Mucosa of stomach (tissue), 1 donor: ENCODE data around the gene KBTBD13.
"Not testable (repeated sequence)": the region's sequence is repeated elsewhere in the genome, so short reads cannot be mapped to it uniquely, and the experiment has no call there.

Source experiments
- H3K27me3 ChIP-seq: one replicate; pipeline ENCODE4 v1.7.0; 2013; ENCODE audit warnings: mild to moderate bottlenecking, low read length; ENCODE audit not compliant: control insufficient read depth, insufficient read depth
- H3K36me3 ChIP-seq: one replicate; pipeline ENCODE4 v1.7.0; 2013; ENCODE audit warnings: low read length; ENCODE audit not compliant: control insufficient read depth, insufficient read depth
- H3K4me1 ChIP-seq: one replicate; pipeline ENCODE4 v1.7.0; 2013; ENCODE audit warnings: mild to moderate bottlenecking, low read length; ENCODE audit not compliant: control insufficient read depth, insufficient read depth
- H3K4me3 ChIP-seq: one replicate; pipeline ENCODE4 v1.7.0; 2013; ENCODE audit warnings: low read length
- H3K9ac ChIP-seq: one replicate; pipeline ENCODE4 v1.7.0; 2013; ENCODE audit warnings: mild to moderate bottlenecking, low read length, moderate library complexity
- H3K9me3 ChIP-seq: one replicate; pipeline ENCODE4 v1.7.0; 2013; ENCODE audit warnings: mild to moderate bottlenecking, low read length, moderate library complexity; ENCODE audit not compliant: control insufficient read depth
- donor health status: Pancreatic carcinoma.

The KBTBD13 gene

DNA sequence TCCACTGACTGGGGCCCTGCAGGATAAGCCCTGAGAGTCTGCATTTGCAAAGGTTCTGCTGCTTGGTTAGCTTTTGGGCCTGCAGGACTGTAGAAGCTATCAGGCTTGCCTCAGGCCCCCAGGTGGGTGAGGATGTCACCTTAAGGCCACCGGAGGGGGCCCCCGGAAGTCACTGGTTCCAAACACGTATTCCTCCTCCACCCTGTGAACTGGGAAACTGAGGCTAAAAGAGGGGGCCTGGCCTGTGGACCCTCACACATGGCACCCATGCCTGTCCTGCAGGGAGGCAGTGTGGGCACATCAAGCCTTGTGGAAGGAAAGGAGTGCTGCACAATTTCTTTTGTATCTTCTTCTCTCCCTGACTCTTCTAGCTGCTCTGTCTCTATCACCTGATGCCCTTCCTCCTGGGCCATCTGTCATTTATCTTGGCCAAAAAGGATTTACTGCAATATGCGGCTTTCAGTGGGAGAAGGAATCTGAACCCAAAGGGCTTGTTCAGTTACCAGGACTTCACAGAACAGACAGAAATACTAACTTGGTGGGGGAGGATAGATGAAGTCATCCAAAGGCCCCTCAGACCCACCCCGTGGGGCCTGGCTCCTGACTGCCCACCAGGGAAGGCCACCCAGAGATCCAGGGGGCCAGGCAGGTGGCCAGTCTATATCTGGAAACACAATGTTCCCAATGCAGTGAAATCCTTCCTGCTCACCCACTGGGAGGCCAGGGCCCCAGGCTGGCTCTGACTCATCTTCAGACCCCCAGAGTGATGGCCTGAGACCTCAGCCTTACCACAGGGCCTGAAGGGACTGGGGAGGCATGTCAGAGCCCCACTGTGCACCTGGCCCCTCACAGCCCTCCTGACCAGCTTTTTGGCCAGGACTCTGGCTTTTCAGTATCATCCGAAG is 20.2 kb downstream of the KBTBD13 start:
- H3K9me3 ChIP-seq = no peaks in the 10 kb centered on the region
- H3K4me3 ChIP-seq = no peak overlapping the region
- H3K27me3 ChIP-seq = no peaks in the 10 kb centered on the region
- no peaks in the 10 kb centered on the region for H3K36me3 ChIP-seq
- H3K9ac ChIP-seq = no peak overlapping the region
- no peaks in the 10 kb centered on the region for H3K4me1 ChIP-seq

DNA sequence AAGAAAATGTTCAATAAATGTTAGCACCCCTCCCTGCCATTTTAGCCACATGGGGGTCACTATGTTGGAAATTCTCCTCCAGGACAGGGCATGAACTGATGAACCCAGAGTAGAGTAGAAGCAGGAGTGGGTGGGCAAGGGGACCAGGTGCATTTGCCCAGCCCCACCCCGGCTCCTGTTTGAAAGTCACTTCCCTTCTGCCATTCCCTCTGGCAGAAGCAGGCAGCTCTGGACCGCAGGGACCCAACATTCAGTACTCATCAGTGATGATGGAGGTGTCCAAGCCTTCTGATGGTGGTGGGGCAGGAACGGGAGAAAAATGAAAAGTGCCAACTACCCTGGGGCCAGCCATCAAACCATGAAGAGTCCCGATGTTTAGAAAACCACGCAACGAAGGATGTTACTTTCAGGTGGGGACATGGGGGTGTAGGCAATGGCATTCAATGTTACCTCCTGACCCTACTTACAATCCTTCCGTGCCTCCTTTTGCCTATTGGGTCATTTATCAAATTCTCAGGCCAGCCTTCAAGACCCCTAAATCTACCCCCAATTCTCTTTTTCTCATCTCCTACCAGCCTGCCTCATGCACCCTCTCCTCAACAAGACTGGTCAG is 21.2 kb downstream of the KBTBD13 start:
- no peaks in the 10 kb centered on the region for H3K36me3 ChIP-seq

DNA sequence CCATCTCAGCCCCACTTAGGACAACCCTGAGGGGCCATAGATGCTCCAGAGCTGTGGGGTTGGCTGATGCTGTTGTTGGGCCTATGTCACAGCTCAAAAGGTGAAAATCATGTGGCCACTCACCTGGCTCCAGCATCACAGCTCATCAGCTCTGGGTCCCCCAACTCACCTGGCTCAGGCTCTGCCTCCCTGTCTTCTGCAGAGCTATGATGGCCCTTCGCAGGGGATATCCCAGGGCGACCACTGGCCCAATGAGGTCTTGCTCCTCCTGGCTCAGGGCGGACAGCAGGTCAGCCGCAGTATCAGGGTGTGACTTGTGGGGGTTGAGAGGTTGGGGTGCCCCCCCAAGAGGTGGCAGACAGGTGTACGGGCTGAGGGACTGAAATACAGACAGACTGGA is 22.8 kb downstream of the KBTBD13 start:
- Histone ChIP-seq H3K9me3 (no peaks in the 10 kb centered on the region), H3K27me3 (no peaks in the 10 kb centered on the region), H3K4me1 (no peaks in the 10 kb centered on the region), H3K36me3 (no peaks in the 10 kb centered on the region), H3K9ac (no peak overlapping the region), H3K4me3 (no peak overlapping the region)

More for the DNA sequence above, 21.2 kb downstream of the KBTBD13 start:
- H3K9me3 ChIP-seq = no peaks in the 10 kb centered on the region
- no peaks in the 10 kb centered on the region for H3K4me1 ChIP-seq
- no peak overlapping the region for H3K9ac ChIP-seq
- H3K27me3 ChIP-seq = no peaks in the 10 kb centered on the region
- H3K4me3 ChIP-seq = no peak overlapping the region

DNA sequence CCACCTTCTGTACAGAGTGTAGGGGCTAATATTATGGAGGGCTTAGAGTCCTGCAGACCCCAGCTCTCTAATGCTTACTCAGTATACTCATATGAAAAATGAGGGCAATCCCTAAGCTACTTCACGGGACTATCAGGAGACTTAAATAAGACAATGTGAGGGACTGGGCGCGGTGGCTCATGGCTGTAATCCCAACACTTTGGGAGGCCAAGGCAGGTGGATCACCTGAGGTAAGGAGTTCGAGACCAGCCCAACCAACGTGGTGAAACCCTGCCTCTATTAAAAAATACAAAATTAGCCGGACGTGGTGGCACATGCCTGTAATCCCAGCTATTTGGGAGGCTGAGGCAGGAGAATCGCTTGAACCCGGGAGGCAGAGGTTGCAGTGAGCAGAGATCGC is 23.3 kb downstream of the KBTBD13 start:
- not testable (repeated sequence) for H3K4me3 ChIP-seq, H3K4me1 ChIP-seq, H3K9me3 ChIP-seq, H3K36me3 ChIP-seq, H3K9ac ChIP-seq, H3K27me3 ChIP-seq

DNA sequence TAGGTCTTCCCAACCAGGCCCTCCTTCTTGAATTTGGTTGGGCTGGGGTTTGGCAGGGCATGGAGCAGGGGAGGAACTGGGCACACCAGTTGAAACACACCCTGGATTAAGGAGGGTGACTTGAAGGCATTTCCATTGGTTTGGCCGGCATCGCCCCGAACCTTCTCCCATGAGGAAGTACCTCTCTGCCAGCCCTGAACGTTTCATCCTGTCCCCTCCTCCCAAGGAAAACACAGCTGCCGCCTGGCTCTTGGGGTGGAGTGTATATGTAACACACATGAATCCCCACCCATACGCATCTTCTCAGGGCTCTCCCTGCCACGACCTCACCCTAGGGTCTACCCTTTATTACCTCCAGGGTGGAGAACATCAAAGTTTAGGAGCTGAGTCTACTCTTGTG is 23.9 kb downstream of the KBTBD13 start:
- H3K9me3 ChIP-seq = no peaks in the 10 kb centered on the region
- no peaks in the 10 kb centered on the region for H3K4me1 ChIP-seq
- no peak overlapping the region for H3K4me3 ChIP-seq
- no peak overlapping the region for H3K9ac ChIP-seq
- no peaks in the 10 kb centered on the region for H3K27me3 ChIP-seq
- H3K36me3 ChIP-seq = no peaks in the 10 kb centered on the region

DNA sequence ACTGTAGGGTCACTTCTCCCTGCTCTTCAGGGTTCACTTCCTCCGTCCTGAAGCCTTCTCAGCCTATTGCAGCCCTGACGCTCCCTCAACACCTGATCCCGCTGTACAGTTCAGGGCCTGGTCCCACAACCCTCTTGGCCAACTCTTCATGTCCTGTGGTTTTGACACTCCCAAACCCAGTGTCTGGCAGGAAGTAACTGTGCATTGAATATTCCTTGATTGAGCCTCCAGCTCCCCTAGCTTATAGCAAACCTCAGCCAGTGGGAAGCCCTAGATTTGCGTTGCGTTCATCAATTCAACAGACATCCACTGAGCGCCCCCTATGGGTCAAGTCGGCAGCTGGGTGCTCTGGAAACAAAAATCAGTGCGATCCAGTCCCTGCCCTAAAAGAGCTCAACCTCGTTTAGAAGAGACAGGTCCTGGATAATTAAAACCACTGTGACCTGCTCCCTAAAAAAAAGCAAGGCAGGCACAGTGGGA is 24.9 kb downstream of the KBTBD13 start:
- Histone ChIP-seq H3K9ac (no peak overlapping the region), H3K36me3 (no peaks in the 10 kb centered on the region), H3K4me3 (no peak overlapping the region), H3K4me1 (no peaks in the 10 kb centered on the region), H3K27me3 (no peaks in the 10 kb centered on the region), H3K9me3 (no peaks in the 10 kb centered on the region)

DNA sequence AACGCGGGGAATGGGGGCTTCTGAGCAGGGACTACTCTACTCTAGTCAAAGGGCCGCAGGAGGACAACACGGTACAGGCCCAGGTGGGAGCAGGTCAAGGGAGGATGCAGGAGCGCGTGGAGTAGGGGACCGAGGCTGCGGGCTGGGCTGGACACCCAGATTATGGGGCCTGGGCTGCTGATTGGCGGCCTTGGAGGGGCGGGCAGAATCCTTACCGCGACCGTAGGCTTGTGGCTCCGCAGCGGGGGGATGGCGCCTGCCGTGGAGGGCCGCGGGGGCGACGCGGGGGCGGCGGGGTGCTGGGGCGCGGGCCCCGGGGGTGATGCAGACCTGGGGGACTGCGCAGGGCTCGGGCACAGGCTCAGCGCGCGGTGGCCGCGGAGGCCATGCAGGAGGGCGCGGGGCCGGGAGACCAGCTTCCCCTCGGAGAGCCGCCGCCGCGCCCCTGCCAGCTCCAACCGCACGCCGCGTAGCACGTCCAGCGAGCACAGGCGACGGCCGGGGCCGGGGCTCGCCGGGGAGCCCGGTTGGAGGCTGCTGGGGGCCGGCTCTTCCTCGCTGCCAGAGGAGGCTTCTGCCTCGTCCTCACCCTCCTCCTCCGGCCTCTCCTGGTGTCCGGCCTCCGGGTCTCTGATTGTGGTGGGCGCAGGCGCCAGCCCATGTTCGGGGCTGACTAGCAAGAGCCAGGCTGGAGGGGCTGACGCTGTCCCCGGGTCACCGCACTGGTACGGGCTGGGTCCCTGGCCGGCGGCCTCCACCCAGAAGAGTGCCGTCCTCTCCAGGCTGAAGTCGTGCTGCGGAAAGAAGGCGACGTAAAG is 25.6 kb downstream of the KBTBD13 start:
- Histone ChIP-seq H3K9me3 (no peaks in the 10 kb centered on the region), H3K4me3 (no peak overlapping the region), H3K4me1 (no peaks in the 10 kb centered on the region), H3K36me3 (no peaks in the 10 kb centered on the region), H3K9ac (no peak overlapping the region), H3K27me3 (no peaks in the 10 kb centered on the region)

DNA sequence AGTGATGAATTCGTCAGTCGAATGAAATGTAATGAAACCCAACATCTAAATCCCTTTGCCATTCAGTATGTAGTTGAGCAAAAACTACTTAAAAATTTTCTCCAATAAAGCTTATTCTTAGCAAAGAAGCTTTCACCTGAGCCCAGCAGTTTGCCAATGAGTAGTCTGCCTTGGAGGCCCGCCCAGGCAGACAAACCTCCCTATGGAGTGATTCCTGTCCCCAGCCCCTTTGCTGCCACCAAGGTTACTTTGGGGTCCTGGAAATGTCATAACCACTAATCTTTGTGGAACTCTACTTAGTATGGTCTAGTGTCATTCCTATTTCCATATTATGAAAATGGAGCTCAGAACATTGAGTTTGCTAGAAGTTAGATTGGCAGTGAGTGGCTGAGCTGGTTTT is 26.4 kb downstream of the KBTBD13 start:
- Histone ChIP-seq H3K27me3 (no peaks in the 10 kb centered on the region), H3K9ac (no peak overlapping the region), H3K4me1 (no peaks in the 10 kb centered on the region), H3K4me3 (no peak overlapping the region), H3K9me3 (no peaks in the 10 kb centered on the region), H3K36me3 (no peaks in the 10 kb centered on the region)

DNA sequence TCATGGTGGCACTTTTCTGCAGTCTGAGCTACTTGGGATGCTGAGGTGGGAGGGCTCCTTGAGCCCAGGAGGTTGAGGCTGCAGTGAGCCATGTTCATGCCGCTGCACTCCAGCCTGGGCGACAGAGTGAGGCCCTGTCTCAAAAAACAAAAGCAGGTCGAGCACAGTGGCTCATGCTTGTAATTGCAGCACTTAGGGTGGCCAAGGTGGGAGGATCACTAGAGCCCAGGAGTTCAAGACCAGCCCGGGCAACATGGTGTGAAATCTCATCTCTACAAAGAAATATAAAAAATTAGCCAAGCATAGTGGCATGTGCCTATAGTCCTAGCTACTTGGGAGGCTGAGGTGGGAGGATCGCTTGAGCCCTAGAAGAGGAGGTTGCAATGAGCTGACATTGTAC is 28.5 kb downstream of the KBTBD13 start:
- H3K4me3 ChIP-seq = no peak overlapping the region
- H3K9ac ChIP-seq = no peak overlapping the region
- no peaks in the 10 kb centered on the region for H3K9me3 ChIP-seq
- H3K27me3 ChIP-seq = no peaks in the 10 kb centered on the region
- no peaks in the 10 kb centered on the region for H3K4me1 ChIP-seq
- no peaks in the 10 kb centered on the region for H3K36me3 ChIP-seq

DNA sequence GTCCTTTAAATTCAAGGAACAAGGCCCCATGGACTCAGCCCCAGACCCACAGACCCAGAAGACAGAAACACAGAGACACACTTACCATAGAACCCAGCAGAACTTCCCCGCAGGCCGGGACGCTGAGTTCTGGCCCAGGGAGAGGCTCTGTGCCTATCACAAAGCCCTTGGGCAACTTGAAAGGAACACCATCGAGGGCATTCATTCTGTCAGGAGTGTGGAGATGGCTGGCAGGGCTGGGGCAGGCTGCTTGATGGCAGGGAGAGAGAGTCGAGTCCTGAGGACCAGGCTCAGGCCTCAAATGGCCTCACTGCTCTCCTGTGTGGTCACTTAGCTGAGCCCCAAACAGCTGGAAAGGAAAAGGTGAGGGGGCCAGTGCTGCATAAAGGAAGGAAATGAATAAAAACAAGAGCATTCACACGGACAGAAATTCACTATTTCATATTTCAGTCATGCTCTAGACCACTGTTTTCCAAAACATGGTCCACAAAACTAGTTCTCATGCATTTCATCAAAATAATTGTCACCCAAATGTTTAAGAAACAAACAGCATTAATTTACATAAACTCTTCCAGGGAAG is 29.6 kb downstream of the KBTBD13 start:
- Histone ChIP-seq H3K9ac (no peak overlapping the region), H3K4me3 (no peak overlapping the region), H3K27me3 (no peaks in the 10 kb centered on the region), H3K9me3 (no peaks in the 10 kb centered on the region), H3K36me3 (no peaks in the 10 kb centered on the region), H3K4me1 (no peaks in the 10 kb centered on the region)

DNA sequence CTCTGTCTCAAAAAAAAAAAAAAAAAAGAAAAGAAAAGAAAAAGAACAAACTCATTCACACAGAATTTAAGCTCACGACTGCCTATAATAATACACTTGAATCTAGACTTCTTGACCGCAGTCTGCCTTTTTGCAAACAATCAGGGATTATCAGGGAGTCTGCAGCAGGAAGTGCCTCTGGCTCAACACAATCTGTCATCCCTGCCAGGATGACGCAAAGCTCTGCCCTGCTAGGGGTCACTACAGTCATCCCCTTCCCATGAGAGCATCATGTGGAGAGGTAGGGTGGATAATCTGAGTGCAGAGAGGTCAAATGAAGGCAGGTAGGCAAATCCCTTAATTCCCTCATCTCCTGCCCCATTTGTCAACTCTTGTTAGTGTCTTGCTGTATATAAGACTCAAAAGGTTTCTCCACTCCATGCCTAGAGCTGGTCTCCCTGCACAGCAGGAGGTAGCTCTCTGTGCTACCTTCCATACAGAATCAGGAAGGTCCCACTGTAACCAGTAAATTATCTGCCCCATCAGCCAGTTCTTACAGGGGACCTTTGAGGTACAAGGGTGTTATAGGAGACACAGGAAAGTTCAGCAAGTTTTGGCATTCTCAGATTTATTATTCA is 34.2 kb downstream of the KBTBD13 start:
- Histone ChIP-seq H3K36me3 (no peaks in the 10 kb centered on the region), H3K4me3 (no peak overlapping the region), H3K4me1 (no peaks in the 10 kb centered on the region), H3K9ac (no peak overlapping the region), H3K9me3 (no peaks in the 10 kb centered on the region), H3K27me3 (no peaks in the 10 kb centered on the region)
